GM06990 (cell line): ENCODE results near the gene CSAD.

ENCODE experiments used
- DNase-seq: peaks from one replicate; pipeline ENCODE4 v3.0.0-alpha.2; 2011; ENCODE audit not compliant: insufficient read length; ENCODE audit errors: extremely low read depth
- H3K27me3 ChIP-seq: replicated peaks from 2 replicates; pipeline ENCODE4 v1.6.0; 2011; ENCODE audit warnings: low read length; ENCODE audit not compliant: control insufficient read depth, insufficient read depth
- H3K36me3 ChIP-seq: 2 replicates; pipeline ENCODE4 v1.5.1; 2011; ENCODE audit warnings: low read length; ENCODE audit not compliant: control insufficient read depth, insufficient read depth
- H3K4me3 ChIP-seq: replicated peaks from 2 replicates; pipeline ENCODE4 v1.5.1; 2011; ENCODE audit warnings: low read depth, mild to moderate bottlenecking, control low read depth, low read length
- CTCF ChIP-seq: IDR thresholded peaks from 2 replicates; pipeline ENCODE4 v1.5.1; 2011; ENCODE audit warnings: low read length, control low read depth, mild to moderate bottlenecking, inconsistent platforms; ENCODE audit not compliant: insufficient read depth, poor library complexity, severe bottlenecking

The CSAD gene

GRCh38 chr12:53120685-53121525, 59.8 kb downstream of the CSAD start:
- Histone ChIP-seq H3K36me3 (no peaks in the 10 kb centered on the region), H3K4me3 (no peak overlapping the region), H3K27me3 (no peaks in the 10 kb centered on the region)
- no peak for TF ChIP-seq CTCF
- no peak for DNase-seq

- no peak for DNase-seq
These were observed 61.9 kb downstream of the CSAD start for GRCh38 chr12:53118751-53119300.

GRCh38 chr12:53115891-53116648, 64.7 kb downstream of the CSAD start:
- Histone ChIP-seq H3K27me3 (no peaks in the 10 kb centered on the region), H3K4me3 (no peak overlapping the region), H3K36me3 (no peaks in the 10 kb centered on the region)
- no peak for DNase-seq
- TF ChIP-seq CTCF = no peak

More at GRCh38 chr12:53118751-53119300, 61.9 kb downstream of the CSAD start:
- no peak for TF ChIP-seq CTCF
- Histone ChIP-seq H3K27me3 (no peaks in the 10 kb centered on the region), H3K4me3 (no peak overlapping the region), H3K36me3 (no peaks in the 10 kb centered on the region)

- no peaks in the 10 kb centered on the region for H3K36me3 ChIP-seq
- H3K4me3 ChIP-seq = no peak overlapping the region
- no peak for TF ChIP-seq CTCF
- H3K27me3 ChIP-seq = no peaks in the 10 kb centered on the region
- no peak for DNase-seq
These were observed 65.4 kb downstream of the CSAD start for GRCh38 chr12:53115112-53115890.

GRCh38 chr12:53113951-53114350, 66.8 kb downstream of the CSAD start:
- no peak for DNase-seq
- no peaks in the 10 kb centered on the region for H3K36me3 ChIP-seq
- H3K27me3 ChIP-seq = no peaks in the 10 kb centered on the region
- H3K4me3 ChIP-seq = no peak overlapping the region
- no peak for TF ChIP-seq CTCF
